T-cell (primary cell): ENCODE results near the gene FAM98C. TPM values are rescaled to one million over a fixed set of nuclear protein-coding genes. Genes with fewer than 3 reads are reported as not detected.

Source experiments
- ATAC-seq, 4 experiments: fragments of 200-7000 bp in 3 of 4; fragments of 150-1000 bp in 1 of 4; cut with Tn5 transposase; replicated peaks in 1 of 4; 1 replicate in 3 of 4; 2 replicates in 1 of 4; pipeline ENCODE4 v1.10.0; 2021; ENCODE audit warnings: moderate library complexity in 3 of 4, mild to moderate bottlenecking in 2 of 4, moderate number of reproducible peaks in 1 of 4
- CTCF ChIA-PET, 2 donors: fragments of 300-600 bp; sonication (Branson Sonifier 250); formaldehyde crosslinking; loops; one replicate each; lab custom pipeline; 2022; ENCODE audit warnings: antibody characterized with exemption in 2 of 2; lab: Charles Lee
- POLR2A ChIA-PET, 2 donors: fragments of 300-600 bp; sonication (Branson Sonifier 250); formaldehyde crosslinking; loops; one replicate each; lab custom pipeline; 2022; ENCODE audit warnings: antibody characterized with exemption in 2 of 2; lab: Charles Lee
- DNase-seq, 35 experiments: peaks; one replicate each; pipeline versions ENCODE4 v3.0.0 to v3.0.0-alpha.2; 2013 to 2023
- H3K27ac ChIP-seq: one replicate; pipeline ENCODE4 v1.5.1; 2013; ENCODE audit warnings: low read length
- H3K27me3 ChIP-seq, 2 experiments: replicated peaks in 1 of 2; 1 replicate in 1 of 2; 2 replicates in 1 of 2; pipeline versions ENCODE4 v1.6.1 to v1.7.0; 2013; ENCODE audit warnings: low read length in 1 of 2, mixed read lengths in 1 of 2; ENCODE audit not compliant: control insufficient read depth in 2 of 2, insufficient read depth in 2 of 2; ENCODE audit errors: extremely low read depth in 1 of 2
- H3K36me3 ChIP-seq, 2 donors: 1 replicate in 1 of 2; 2 replicates in 1 of 2; pipeline versions ENCODE4 v1.6.1 to v1.7.0; 2013; ENCODE audit warnings: low read length in 1 of 2; ENCODE audit not compliant: control insufficient read depth in 2 of 2, insufficient read depth in 1 of 2; ENCODE audit errors: extremely low read depth in 1 of 2
- H3K4me1 ChIP-seq, 2 experiments: 1 replicate in 1 of 2; 2 replicates in 1 of 2; pipeline versions ENCODE4 v1.6.1 to v1.7.0; 2013; ENCODE audit warnings: low read length in 2 of 2, mixed read lengths in 1 of 2; ENCODE audit not compliant: insufficient read depth in 2 of 2, control insufficient read depth in 1 of 2; ENCODE audit errors: extremely low read depth in 1 of 2
- H3K4me3 ChIP-seq, 2 donors: 1 replicate in 1 of 2; 2 replicates in 1 of 2; pipeline versions ENCODE4 v1.5.1 to v1.7.0; 2013; ENCODE audit warnings: mild to moderate bottlenecking in 2 of 2, low read length in 1 of 2, moderate library complexity in 1 of 2; ENCODE audit not compliant: control insufficient read depth in 1 of 2; ENCODE audit errors: extremely low read depth in 1 of 2
- H3K9me3 ChIP-seq: 2 replicates; pipeline ENCODE4 v1.7.0; 2013
- H3K27ac Mint-ChIP-seq, 2 donors: one replicate each; pipeline ENCODE4 v1.8.0; 2020 to 2021; ENCODE audit warnings: mild to moderate bottlenecking in 2 of 2, mixed read lengths in 2 of 2
- H3K27me3 Mint-ChIP-seq, 2 donors: one replicate each; pipeline ENCODE4 v1.8.0; 2021 to 2022; ENCODE audit warnings: mixed read lengths in 2 of 2
- H3K36me3 Mint-ChIP-seq: one replicate; pipeline ENCODE4 v1.8.0; 2021; ENCODE audit warnings: mixed read lengths
- H3K4me1 Mint-ChIP-seq, 3 donors: one replicate each; pipeline ENCODE4 v1.8.0; 2020 to 2022; ENCODE audit warnings: mixed read lengths in 3 of 3, mild to moderate bottlenecking in 1 of 3
- H3K4me3 Mint-ChIP-seq, 3 donors: one replicate each; pipeline ENCODE4 v1.8.0; 2020 to 2022; ENCODE audit warnings: mild to moderate bottlenecking in 3 of 3, mixed read lengths in 3 of 3, moderate library complexity in 3 of 3
- H3K9me3 Mint-ChIP-seq, 3 donors: one replicate each; pipeline ENCODE4 v1.8.0; 2020 to 2022; ENCODE audit warnings: mixed read lengths in 3 of 3
- WGBS: methylation state at CpG from one replicate; pipeline ENCODE4 v1.1.5; 2013; ENCODE audit warnings: missing lambda C conversion rate; ENCODE audit not compliant: insufficient coverage; 5-methylcytosine and 5-hydroxymethylcytosine counted together
- total RNA-seq, 35 experiments: library from RNA in 6 of 35; stranded (reverse) in 6 of 35; fragments of 120-200 nt in 1 of 35; gene quantifications; one replicate each; pipeline versions ENCODE4 v1.2.1 to v1.2.4 and lab custom pipeline; 2013 to 2026

FAM98C gene
- total RNA-seq, 5 donors from 2014 or later (not counting 1 experiment from before 2014, with no cell fraction given), result 31.9 to 62.1 (median 57.4) TPM

GRCh38 chr19:38369584-38369983 is 33.3 kb upstream of the FAM98C start:
- WGBS, result 80% methylated on average over 2 of the region's 2 CpGs
- H3K4me1 ChIP-seq, result peaks cover 3 to 7% of the 10 kb centered on the region in 2 experiments
- Mint-ChIP-seq H3K9me3 (no peaks in the 10 kb centered on the region), H3K36me3 (peaks cover under 1% of the 10 kb centered on the region), H3K27ac (no peak overlapping the region), H3K4me1 (peaks cover 4 to 7% (median 5%) of the 10 kb centered on the region in 3 donors), H3K4me3 (no peak overlapping the region), H3K27me3 (peaks cover 14 to 19% of the 10 kb centered on the region in 2 donors)
- no peak overlapping the region for H3K4me3 ChIP-seq
- H3K27me3 ChIP-seq, result peaks cover 0 to 44% of the 10 kb centered on the region in 2 experiments
- ATAC-seq, result no peak
- ChIA-PET CTCF (no interaction called here), POLR2A (interaction anchor here in 1 of 2 donors (0.7 kb wide), 1 partner anchor 532 kb away, joined by 5 read pairs; no protein-coding TSS in a partner anchor)
- H3K9me3 ChIP-seq, result no peaks in the 10 kb centered on the region
- no peak for DNase-seq
- no peaks in the 10 kb centered on the region for H3K36me3 ChIP-seq
- no peak overlapping the region for H3K27ac ChIP-seq

- Mint-ChIP-seq H3K27me3 (peaks cover 14 to 19% of the 10 kb centered on the region in 2 donors), H3K4me3 (no peak overlapping the region), H3K9me3 (no peaks in the 10 kb centered on the region), H3K36me3 (peaks cover 8% of the 10 kb centered on the region), H3K4me1 (peaks cover 11 to 14% (median 12%) of the 10 kb centered on the region in 3 donors), H3K27ac (no peak overlapping the region)
- Histone ChIP-seq H3K27ac (no peak overlapping the region), H3K4me3 (no peak overlapping the region), H3K36me3 (no peaks in the 10 kb centered on the region), H3K4me1 (peaks cover 7 to 11% of the 10 kb centered on the region in 2 experiments), H3K9me3 (no peaks in the 10 kb centered on the region), H3K27me3 (peaks cover 0 to 37% of the 10 kb centered on the region in 2 experiments)
- ChIA-PET POLR2A (no interaction called here), CTCF (no interaction called here)
- 82% methylated on average over 11 of the region's 12 CpGs for whole genome bisulfite sequencing
- no peak for DNase-seq
- no peak for ATAC-seq
These were observed 32.6 kb upstream of the FAM98C start for GRCh38 chr19:38370299-38370698.

- H3K4me1 Mint-ChIP-seq, result peaks cover 19 to 22% (median 20%) of the 10 kb centered on the region in 3 donors
- Histone ChIP-seq H3K9me3 (no peaks in the 10 kb centered on the region), H3K4me3 (no peak overlapping the region), H3K27ac (no peak overlapping the region), H3K36me3 (peaks cover 0 to under 1% of the 10 kb centered on the region in 2 donors), H3K4me1 (peaks cover 13 to 19% of the 10 kb centered on the region in 2 experiments), H3K27me3 (peaks cover 0 to 29% of the 10 kb centered on the region in 2 experiments)
- ChIA-PET POLR2A (no interaction called here), CTCF (no interaction called here)
- DNase-seq, result no peak
- H3K36me3 Mint-ChIP-seq, result peaks cover 12% of the 10 kb centered on the region
- H3K4me3 Mint-ChIP-seq, result no peak overlapping the region
- WGBS, result 94% methylated on average over 4 of the region's 6 CpGs
- no peak overlapping the region for H3K27ac Mint-ChIP-seq
- H3K9me3 Mint-ChIP-seq, result no peaks in the 10 kb centered on the region
- no peak for ATAC-seq
- peaks cover 12 to 17% of the 10 kb centered on the region in 2 donors for H3K27me3 Mint-ChIP-seq
These were observed 31.8 kb upstream of the FAM98C start for GRCh38 chr19:38371081-38371480.

GRCh38 chr19:38373907-38374331 is 29.0 kb upstream of the FAM98C start:
- ATAC-seq, result no peak
- ChIA-PET CTCF (interaction anchor here (0.5 to 4.9 kb wide), 14 partner anchors 14 to 557 kb away, joined by 3 to 54 read pairs (median 5); partner anchors contain the start of genes CATSPERG (in 1 of the 2), FAM98C (in 1 of the 2), GGN (in 1 of the 2) and MRPS12 (in 1 of the 2)), POLR2A (interaction anchor here (0.5 to 1.0 kb wide), 5 partner anchors 14 to 1536 kb away, joined by 3 to 9 read pairs (median 5); partner anchors contain the start of genes CATSPERG (in 1 of the 2), GGN (in 1 of the 2) and ZNF790 (in 1 of the 2))
- peaks cover 15 to 31% of the 10 kb centered on the region in 2 experiments for H3K4me1 ChIP-seq
- Mint-ChIP-seq H3K27me3 (peaks cover 0 to 14% of the 10 kb centered on the region in 2 donors), H3K9me3 (no peaks in the 10 kb centered on the region), H3K36me3 (peaks cover 19% of the 10 kb centered on the region), H3K4me3 (peak overlapping the region; percentile 98 to 100 (median 99)), H3K27ac (peak overlapping the region; percentile 97 to 98), H3K4me1 (peaks cover 28 to 30% (median 28%) of the 10 kb centered on the region in 3 donors)
- peak overlapping the region; percentile 43 to 92 for H3K4me3 ChIP-seq
- peak overlapping the region; percentile 79 for H3K27ac ChIP-seq
- 94% methylated on average over 5 of the region's 6 CpGs for WGBS
- H3K9me3 ChIP-seq, result no peaks in the 10 kb centered on the region
- H3K36me3 ChIP-seq, result peaks cover 5 to 10% of the 10 kb centered on the region in 2 donors
- peaks cover 0 to 7% of the 10 kb centered on the region in 2 experiments for H3K27me3 ChIP-seq
- no peak for DNase-seq

- ATAC-seq, result peak; percentile 95 to 97 (median 97)
- Histone ChIP-seq H3K27ac (peak within 1 kb of the TSS; percentile 79), H3K36me3 (peaks cover 11 to 16% of the 10 kb centered on the region in 2 donors), H3K9me3 (no peaks in the 10 kb centered on the region), H3K27me3 (peaks cover 0 to 13% of the 10 kb centered on the region in 2 experiments), H3K4me1 (peaks cover 15 to 37% of the 10 kb centered on the region in 2 experiments), H3K4me3 (peak within 1 kb of the TSS; percentile 74 to 92)
- Mint-ChIP-seq H3K4me1 (peaks cover 30 to 34% (median 31%) of the 10 kb centered on the region in 3 donors), H3K27ac (peak within 1 kb of the TSS; percentile 97 to 98), H3K36me3 (peaks cover 25% of the 10 kb centered on the region), H3K4me3 (peak within 1 kb of the TSS; percentile 98 to 100 (median 99)), H3K27me3 (peaks cover 0 to 12% of the 10 kb centered on the region in 2 donors), H3K9me3 (no peaks in the 10 kb centered on the region)
- 0% methylated on average over 65 of the region's 65 CpGs for WGBS
- POLR2A ChIA-PET, result interaction anchor here (0.6 to 1.0 kb wide), 5 partner anchors 13 to 1537 kb away, joined by 3 to 9 read pairs (median 5); partner anchors contain the start of genes CATSPERG (in 1 of the 2), GGN (in 1 of the 2) and ZNF790 (in 1 of the 2)
- peak; percentile 94 to 100 (median 99) for DNase-seq
- CTCF ChIA-PET, result interaction anchor here (0.5 to 4.9 kb wide), 15 partner anchors 13 to 556 kb away, joined by 3 to 54 read pairs (median 5); partner anchors contain the start of genes CATSPERG (in 1 of the 2), FAM98C (in 1 of the 2), GGN (in 1 of the 2) and MRPS12 (in 1 of the 2)
These were observed 28.4 kb upstream of the FAM98C start, which contains the start of gene PSMD8 for GRCh38 chr19:38374332-38375097. Gene PSMD8, plus strand, starts transcription at chr19:38374571. Its CDS starts 31 bp downstream, at chr19:38374602.
